ENCODE data around the gene TRERF1.

The TRERF1 gene

GRCh38 chr6:42419490-42420280 is 32.0 kb downstream of the TRERF1 start:
- no peak for DNase-seq

GRCh38 chr6:42418724-42419123 is 33.0 kb downstream of the TRERF1 start:
- DNase-seq: no peak

GRCh38 chr6:42417641-42418112 is 34.0 kb downstream of the TRERF1 start:
- peak; percentile 62 for DNase-seq

GRCh38 chr6:42411406-42411805 is 40.3 kb downstream of the TRERF1 start:
- no peak for DNase-seq

GRCh38 chr6:42410861-42411260 is 40.9 kb downstream of the TRERF1 start:
- DNase-seq: no peak

- DNase-seq: no peak
Observed at GRCh38 chr6:42409581-42409980, 42.1 kb downstream of the TRERF1 start.

- no peak for DNase-seq
Observed at GRCh38 chr6:42407379-42407778, 44.3 kb downstream of the TRERF1 start.

- no peak for DNase-seq
Observed at GRCh38 chr6:42406306-42407280, 45.1 kb downstream of the TRERF1 start.

GRCh38 chr6:42405021-42405420 is 46.7 kb downstream of the TRERF1 start:
- no peak for DNase-seq

- peak; percentile 69 for DNase-seq
Observed at GRCh38 chr6:42404484-42404883, 47.2 kb downstream of the TRERF1 start.

GRCh38 chr6:42403831-42404230 is 47.9 kb downstream of the TRERF1 start:
- no peak for DNase-seq

GRCh38 chr6:42403421-42403820 is 48.3 kb downstream of the TRERF1 start:
- no peak for DNase-seq

GRCh38 chr6:42402184-42402583 is 49.5 kb downstream of the TRERF1 start:
- peak; percentile 65 for DNase-seq

GRCh38 chr6:42401613-42401951 is 50.1 kb downstream of the TRERF1 start:
- no peak for DNase-seq

GRCh38 chr6:42400886-42401612 is 50.7 kb downstream of the TRERF1 start:
- no peak for DNase-seq

GRCh38 chr6:42400061-42400760 is 51.5 kb downstream of the TRERF1 start:
- no peak for DNase-seq

GRCh38 chr6:42396720-42397119 is 55.0 kb downstream of the TRERF1 start:
- no peak for DNase-seq

- DNase-seq: no peak
Observed at GRCh38 chr6:42394881-42395620, 56.7 kb downstream of the TRERF1 start.

GRCh38 chr6:42394151-42394550 is 57.6 kb downstream of the TRERF1 start:
- no peak for DNase-seq

GRCh38 chr6:42393339-42393738 is 58.4 kb downstream of the TRERF1 start:
- no peak for DNase-seq

- no peak for DNase-seq
Observed at GRCh38 chr6:42392833-42393232, 58.9 kb downstream of the TRERF1 start.

GRCh38 chr6:42391441-42391840 is 60.3 kb downstream of the TRERF1 start:
- DNase-seq: no peak

Data from CD4-positive, alpha-beta T cell treated with Interleukin-6 for 4 hours (primary cell).